ENCODE data around the gene LGALS14. TPM values are rescaled to one million over a fixed set of nuclear protein-coding genes. Genes with fewer than 3 reads are reported as not detected.

The LGALS14 gene
- total RNA-seq, 1 experiment from 2014 or later = not detected

DNA sequence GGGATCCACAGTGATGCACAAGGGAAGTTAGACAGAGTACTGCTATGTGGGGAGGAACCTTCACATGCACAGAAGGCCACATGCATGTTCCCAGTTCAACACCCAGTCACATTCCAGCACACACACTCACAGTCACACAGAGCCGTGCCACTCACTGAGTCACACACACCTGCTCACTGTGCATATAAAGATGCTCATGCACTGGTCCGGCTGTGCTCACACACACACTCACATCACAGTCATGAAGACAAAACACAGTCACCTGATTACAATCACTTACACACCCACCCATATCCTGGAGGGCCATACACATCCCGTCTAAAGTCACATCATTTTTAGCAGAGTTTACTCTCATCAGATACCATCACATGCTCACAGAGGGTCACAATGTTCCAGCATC lies 33.1 kb downstream of the LGALS14 start (continued):
- TF ChIP-seq, protein P1, sequence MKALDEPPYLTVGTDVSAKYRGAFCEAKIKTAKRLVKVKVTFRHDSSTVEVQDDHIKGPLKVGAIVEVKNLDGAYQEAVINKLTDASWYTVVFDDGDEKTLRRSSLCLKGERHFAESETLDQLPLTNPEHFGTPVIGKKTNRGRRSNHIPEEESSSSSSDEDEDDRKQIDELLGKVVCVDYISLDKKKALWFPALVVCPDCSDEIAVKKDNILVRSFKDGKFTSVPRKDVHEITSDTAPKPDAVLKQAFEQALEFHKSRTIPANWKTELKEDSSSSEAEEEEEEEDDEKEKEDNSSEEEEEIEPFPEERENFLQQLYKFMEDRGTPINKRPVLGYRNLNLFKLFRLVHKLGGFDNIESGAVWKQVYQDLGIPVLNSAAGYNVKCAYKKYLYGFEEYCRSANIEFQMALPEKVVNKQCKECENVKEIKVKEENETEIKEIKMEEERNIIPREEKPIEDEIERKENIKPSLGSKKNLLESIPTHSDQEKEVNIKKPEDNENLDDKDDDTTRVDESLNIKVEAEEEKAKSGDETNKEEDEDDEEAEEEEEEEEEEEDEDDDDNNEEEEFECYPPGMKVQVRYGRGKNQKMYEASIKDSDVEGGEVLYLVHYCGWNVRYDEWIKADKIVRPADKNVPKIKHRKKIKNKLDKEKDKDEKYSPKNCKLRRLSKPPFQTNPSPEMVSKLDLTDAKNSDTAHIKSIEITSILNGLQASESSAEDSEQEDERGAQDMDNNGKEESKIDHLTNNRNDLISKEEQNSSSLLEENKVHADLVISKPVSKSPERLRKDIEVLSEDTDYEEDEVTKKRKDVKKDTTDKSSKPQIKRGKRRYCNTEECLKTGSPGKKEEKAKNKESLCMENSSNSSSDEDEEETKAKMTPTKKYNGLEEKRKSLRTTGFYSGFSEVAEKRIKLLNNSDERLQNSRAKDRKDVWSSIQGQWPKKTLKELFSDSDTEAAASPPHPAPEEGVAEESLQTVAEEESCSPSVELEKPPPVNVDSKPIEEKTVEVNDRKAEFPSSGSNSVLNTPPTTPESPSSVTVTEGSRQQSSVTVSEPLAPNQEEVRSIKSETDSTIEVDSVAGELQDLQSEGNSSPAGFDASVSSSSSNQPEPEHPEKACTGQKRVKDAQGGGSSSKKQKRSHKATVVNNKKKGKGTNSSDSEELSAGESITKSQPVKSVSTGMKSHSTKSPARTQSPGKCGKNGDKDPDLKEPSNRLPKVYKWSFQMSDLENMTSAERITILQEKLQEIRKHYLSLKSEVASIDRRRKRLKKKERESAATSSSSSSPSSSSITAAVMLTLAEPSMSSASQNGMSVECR (CRISPR knock-in tag; IDR thresholded peaks at IDR 0.05; ENCODE audit: borderline replicate concordance) = no peak
- TF ChIP-seq, protein P2, sequence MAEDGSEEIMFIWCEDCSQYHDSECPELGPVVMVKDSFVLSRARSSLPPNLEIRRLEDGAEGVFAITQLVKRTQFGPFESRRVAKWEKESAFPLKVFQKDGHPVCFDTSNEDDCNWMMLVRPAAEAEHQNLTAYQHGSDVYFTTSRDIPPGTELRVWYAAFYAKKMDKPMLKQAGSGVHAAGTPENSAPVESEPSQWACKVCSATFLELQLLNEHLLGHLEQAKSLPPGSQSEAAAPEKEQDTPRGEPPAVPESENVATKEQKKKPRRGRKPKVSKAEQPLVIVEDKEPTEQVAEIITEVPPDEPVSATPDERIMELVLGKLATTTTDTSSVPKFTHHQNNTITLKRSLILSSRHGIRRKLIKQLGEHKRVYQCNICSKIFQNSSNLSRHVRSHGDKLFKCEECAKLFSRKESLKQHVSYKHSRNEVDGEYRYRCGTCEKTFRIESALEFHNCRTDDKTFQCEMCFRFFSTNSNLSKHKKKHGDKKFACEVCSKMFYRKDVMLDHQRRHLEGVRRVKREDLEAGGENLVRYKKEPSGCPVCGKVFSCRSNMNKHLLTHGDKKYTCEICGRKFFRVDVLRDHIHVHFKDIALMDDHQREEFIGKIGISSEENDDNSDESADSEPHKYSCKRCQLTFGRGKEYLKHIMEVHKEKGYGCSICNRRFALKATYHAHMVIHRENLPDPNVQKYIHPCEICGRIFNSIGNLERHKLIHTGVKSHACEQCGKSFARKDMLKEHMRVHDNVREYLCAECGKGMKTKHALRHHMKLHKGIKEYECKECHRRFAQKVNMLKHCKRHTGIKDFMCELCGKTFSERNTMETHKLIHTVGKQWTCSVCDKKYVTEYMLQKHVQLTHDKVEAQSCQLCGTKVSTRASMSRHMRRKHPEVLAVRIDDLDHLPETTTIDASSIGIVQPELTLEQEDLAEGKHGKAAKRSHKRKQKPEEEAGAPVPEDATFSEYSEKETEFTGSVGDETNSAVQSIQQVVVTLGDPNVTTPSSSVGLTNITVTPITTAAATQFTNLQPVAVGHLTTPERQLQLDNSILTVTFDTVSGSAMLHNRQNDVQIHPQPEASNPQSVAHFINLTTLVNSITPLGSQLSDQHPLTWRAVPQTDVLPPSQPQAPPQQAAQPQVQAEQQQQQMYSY (CRISPR knock-in tag; IDR thresholded peaks at IDR 0.05) = no peak
- no peak for TF ChIP-seq ETV6 (CRISPR knock-in tag; IDR thresholded peaks at IDR 0.05)
- TF ChIP-seq TCF7 (CRISPR knock-in tag; IDR thresholded peaks at IDR 0.05; ENCODE audit: low read depth) = no peak
- TF ChIP-seq NR2C2 (CRISPR knock-in tag; IDR thresholded peaks at IDR 0.05) = no peak
- no peak for TF ChIP-seq JAZF1 (CRISPR knock-in tag; IDR thresholded peaks at IDR 0.05)

DNA sequence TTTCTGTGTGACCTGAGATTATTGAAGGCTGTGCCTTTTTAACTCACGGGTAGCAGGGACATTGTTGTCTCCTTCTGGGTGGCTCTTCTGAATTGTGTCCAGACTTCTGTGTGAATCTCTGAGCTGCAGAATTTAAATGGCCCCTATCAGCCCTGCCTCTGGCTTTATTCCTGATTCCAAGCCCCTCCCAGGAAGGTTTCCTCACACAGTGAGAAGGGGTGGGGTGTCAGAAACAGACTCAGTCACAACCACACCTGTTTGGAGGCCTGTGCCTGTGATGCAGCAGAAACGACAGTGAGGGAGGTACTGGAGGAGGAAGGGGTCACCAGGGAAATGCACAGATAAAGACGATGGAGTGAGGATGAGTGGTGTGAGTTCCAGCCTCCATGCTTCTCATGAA lies 33.6 kb downstream of the LGALS14 start, which contains the start of gene CLC:
Gene CLC (minus strand): TSS at position 139 of the 400 bp plus-strand sequence. CDS start 77 bp downstream, at position 62.
- Mint-ChIP-seq H3K9me3 (peaks cover 4% of the 10 kb centered on the region; the same call in 1 of the 2 replicates), H3K4me3 (no peak within 1 kb of the TSS), H3K4me1 (no peaks in the 10 kb centered on the region; the same call in 1 of the 2 replicates), H3K36me3 (no peaks in the 10 kb centered on the region), H3K27ac (no peak within 1 kb of the TSS), H3K27me3 (ENCODE audit: low read depth) (peaks cover 33% of the 10 kb centered on the region)
- ATAC-seq = no peak
- ChIA-PET POLR2A (no interaction called here), CTCF (no interaction called here)
- no peak for DNase-seq (ENCODE audit: low spot score)
- TF ChIP-seq, protein P3, sequence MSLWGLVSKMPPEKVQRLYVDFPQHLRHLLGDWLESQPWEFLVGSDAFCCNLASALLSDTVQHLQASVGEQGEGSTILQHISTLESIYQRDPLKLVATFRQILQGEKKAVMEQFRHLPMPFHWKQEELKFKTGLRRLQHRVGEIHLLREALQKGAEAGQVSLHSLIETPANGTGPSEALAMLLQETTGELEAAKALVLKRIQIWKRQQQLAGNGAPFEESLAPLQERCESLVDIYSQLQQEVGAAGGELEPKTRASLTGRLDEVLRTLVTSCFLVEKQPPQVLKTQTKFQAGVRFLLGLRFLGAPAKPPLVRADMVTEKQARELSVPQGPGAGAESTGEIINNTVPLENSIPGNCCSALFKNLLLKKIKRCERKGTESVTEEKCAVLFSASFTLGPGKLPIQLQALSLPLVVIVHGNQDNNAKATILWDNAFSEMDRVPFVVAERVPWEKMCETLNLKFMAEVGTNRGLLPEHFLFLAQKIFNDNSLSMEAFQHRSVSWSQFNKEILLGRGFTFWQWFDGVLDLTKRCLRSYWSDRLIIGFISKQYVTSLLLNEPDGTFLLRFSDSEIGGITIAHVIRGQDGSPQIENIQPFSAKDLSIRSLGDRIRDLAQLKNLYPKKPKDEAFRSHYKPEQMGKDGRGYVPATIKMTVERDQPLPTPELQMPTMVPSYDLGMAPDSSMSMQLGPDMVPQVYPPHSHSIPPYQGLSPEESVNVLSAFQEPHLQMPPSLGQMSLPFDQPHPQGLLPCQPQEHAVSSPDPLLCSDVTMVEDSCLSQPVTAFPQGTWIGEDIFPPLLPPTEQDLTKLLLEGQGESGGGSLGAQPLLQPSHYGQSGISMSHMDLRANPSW (CRISPR knock-in tag; conservative IDR thresholded peaks at IDR 0.05; ENCODE audit: low read depth) = no peak
- TF ChIP-seq E2F4 (CRISPR knock-in tag; IDR thresholded peaks at IDR 0.05; ENCODE audit: borderline replicate concordance, low read depth) (no peak), AR (CRISPR knock-in tag; IDR thresholded peaks at IDR 0.05) (no peak), NR2C2 (CRISPR knock-in tag; IDR thresholded peaks at IDR 0.05) (no peak), JUN (CRISPR knock-in tag; IDR thresholded peaks at IDR 0.05) (no peak), ZNF416 (CRISPR knock-in tag; IDR thresholded peaks at IDR 0.05) (no peak), ETV6 (CRISPR knock-in tag; IDR thresholded peaks at IDR 0.05) (no peak), ZBTB21 (CRISPR knock-in tag; IDR thresholded peaks at IDR 0.05; ENCODE audit: borderline replicate concordance) (no peak)
- TF ChIP-seq, protein P4, sequence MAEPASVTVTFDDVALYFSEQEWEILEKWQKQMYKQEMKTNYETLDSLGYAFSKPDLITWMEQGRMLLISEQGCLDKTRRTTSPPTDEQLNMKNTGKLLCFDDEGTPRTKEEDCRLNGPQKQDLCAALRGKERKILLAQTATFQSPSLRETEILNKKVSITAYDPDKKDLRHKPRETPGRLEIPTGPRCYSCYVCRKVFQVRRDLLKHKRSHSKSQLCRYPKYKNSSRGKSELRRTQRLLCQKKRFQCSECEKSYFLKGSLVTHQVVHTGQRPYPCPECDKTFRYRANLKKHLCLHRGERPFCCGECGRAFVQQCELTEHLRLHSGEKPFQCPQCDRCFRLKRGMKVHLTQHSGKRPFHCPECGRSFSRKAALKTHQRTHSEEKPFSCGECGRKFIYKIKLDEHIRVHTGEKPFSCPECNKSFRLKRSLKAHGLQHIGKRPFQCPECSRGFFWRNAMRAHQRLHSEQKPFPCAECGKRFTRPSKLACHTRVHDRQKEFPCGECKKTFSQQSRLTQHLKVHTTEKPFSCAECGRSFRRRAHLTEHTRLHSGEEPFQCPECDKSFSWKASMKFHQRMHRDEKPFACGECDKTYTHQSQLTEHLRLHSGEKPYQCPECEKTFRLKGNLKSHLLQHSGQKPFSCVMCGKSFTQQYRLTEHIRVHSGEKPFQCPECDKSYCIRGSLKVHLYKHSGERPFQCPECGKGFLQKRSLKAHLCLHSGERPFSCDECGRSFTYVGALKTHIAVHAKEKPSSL (CRISPR knock-in tag; conservative IDR thresholded peaks at IDR 0.05) = no peak
- TF ChIP-seq, protein P5, sequence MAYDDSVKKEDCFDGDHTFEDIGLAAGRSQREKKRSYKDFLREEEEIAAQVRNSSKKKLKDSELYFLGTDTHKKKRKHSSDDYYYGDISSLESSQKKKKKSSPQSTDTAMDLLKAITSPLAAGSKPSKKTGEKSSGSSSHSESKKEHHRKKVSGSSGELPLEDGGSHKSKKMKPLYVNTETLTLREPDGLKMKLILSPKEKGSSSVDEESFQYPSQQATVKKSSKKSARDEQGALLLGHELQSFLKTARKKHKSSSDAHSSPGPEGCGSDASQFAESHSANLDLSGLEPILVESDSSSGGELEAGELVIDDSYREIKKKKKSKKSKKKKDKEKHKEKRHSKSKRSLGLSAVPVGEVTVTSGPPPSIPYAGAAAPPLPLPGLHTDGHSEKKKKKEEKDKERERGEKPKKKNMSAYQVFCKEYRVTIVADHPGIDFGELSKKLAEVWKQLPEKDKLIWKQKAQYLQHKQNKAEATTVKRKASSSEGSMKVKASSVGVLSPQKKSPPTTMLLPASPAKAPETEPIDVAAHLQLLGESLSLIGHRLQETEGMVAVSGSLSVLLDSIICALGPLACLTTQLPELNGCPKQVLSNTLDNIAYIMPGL (CRISPR knock-in tag; IDR thresholded peaks at IDR 0.05) = no peak
